NCI-H146 (cell line): ENCODE results near the gene KHK.
"Not testable (repeated sequence)": the region's sequence is repeated elsewhere in the genome, so short reads cannot be mapped to it uniquely, and the experiment has no call there.

ENCODE experiments used
- DNase-seq: peaks from one replicate; lab custom pipeline; 2025; lab: John Stamatoyannopoulos, UW

KHK gene

GRCh38 chr2:27059141-27059820, 27.3 kb upstream of the KHK start:
- no peak for DNase-seq

GRCh38 chr2:27060323-27060722, 26.2 kb upstream of the KHK start:
- DNase-seq, result no peak

GRCh38 chr2:27065128-27065527, 21.4 kb upstream of the KHK start:
- no peak for DNase-seq

- no peak for DNase-seq
These were observed 19.2 kb upstream of the KHK start for GRCh38 chr2:27067385-27067784.

GRCh38 chr2:27069436-27069835, 17.1 kb upstream of the KHK start:
- no peak for DNase-seq

GRCh38 chr2:27069961-27070618, 16.5 kb upstream of the KHK start:
- no peak for DNase-seq

- no peak for DNase-seq
These were observed 15.8 kb upstream of the KHK start for GRCh38 chr2:27070653-27071276.

- peak; percentile 90 for DNase-seq
These were observed 15.1 kb upstream of the KHK start, which contains the start of gene OST4 for GRCh38 chr2:27071277-27071989. Gene OST4 (minus strand): TSS chr2:27071654.

- DNase-seq, result peak; percentile 61
These were observed 14.4 kb upstream of the KHK start for GRCh38 chr2:27071990-27072830.

- no peak for DNase-seq
These were observed 13.7 kb upstream of the KHK start for GRCh38 chr2:27072920-27073319.

GRCh38 chr2:27073782-27074181, 12.8 kb upstream of the KHK start:
- no peak for DNase-seq

GRCh38 chr2:27074738-27075565, 11.6 kb upstream of the KHK start:
- peak; percentile 38 for DNase-seq

- DNase-seq, result not testable (repeated sequence)
These were observed 11.1 kb upstream of the KHK start for GRCh38 chr2:27075566-27075871.

GRCh38 chr2:27076323-27076722, 10.2 kb upstream of the KHK start:
- no peak for DNase-seq

- no peak for DNase-seq
These were observed 9.3 kb upstream of the KHK start for GRCh38 chr2:27077231-27077630.

- no peak for DNase-seq
These were observed 8.0 kb upstream of the KHK start, which contains the start of gene EMILIN1 for GRCh38 chr2:27078267-27079194. Gene EMILIN1 (plus strand): TSS chr2:27078615. CDS start chr2:27079066, 451 bp downstream.

- no peak for DNase-seq
These were observed 7.1 kb upstream of the KHK start for GRCh38 chr2:27079233-27080139.

- DNase-seq, result no peak
These were observed 6.5 kb upstream of the KHK start for GRCh38 chr2:27080140-27080469.

GRCh38 chr2:27080603-27080936, 6.0 kb upstream of the KHK start:
- no peak for DNase-seq
